AG09319 (cell line): ENCODE measurements around the gene PRKCB.

ENCODE experiments used
- DNase-seq: peaks from one replicate; pipeline ENCODE4 v3.0.0-alpha.2; 2010; ENCODE audit warnings: low read depth; ENCODE audit errors: extremely low read depth
- TF ChIP-seq, protein P1 (sequence below): IDR thresholded peaks from 2 replicates; pipeline ENCODE4 v1.5.1; 2011; ENCODE audit warnings: low read depth, mild to moderate bottlenecking, inconsistent platforms, low read length, moderate library complexity

PRKCB gene

DNA sequence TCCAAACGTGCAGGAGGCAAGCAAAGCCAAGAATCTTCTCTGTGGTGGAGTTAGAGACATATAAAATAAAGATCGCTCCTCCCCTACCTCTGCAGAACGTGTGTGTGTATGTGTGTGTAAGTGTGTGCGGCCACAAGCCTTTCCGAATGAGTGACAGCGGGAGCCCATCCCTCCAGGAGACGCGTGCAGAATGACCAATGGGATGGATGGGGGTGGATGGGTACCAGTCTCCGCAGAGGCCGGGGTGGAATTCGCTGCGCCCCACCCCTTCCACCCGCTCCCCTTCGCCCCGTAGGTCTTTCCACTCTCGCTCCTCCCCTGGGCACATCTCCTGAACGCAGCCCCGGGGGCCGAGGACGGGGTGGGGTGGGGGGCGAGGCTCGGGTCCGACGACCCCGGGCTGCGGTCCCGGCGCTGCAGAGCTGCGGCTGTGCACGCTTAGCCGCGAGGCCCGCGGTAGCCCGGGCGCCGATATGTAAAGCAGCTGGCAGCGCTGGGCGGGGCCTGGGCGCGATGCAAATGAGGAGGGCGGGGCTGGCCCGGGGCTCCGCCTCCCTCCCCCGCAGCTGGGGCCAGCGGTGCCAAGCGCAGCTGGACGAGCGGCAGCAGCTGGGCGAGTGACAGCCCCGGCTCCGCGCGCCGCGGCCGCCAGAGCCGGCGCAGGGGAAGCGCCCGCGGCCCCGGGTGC is at the start of gene PRKCB:
Gene PRKCB, plus strand, starts transcription at position 594 of the 688 bp plus-strand sequence.
- DNase-seq, result no peak
- TF ChIP-seq, protein P1, sequence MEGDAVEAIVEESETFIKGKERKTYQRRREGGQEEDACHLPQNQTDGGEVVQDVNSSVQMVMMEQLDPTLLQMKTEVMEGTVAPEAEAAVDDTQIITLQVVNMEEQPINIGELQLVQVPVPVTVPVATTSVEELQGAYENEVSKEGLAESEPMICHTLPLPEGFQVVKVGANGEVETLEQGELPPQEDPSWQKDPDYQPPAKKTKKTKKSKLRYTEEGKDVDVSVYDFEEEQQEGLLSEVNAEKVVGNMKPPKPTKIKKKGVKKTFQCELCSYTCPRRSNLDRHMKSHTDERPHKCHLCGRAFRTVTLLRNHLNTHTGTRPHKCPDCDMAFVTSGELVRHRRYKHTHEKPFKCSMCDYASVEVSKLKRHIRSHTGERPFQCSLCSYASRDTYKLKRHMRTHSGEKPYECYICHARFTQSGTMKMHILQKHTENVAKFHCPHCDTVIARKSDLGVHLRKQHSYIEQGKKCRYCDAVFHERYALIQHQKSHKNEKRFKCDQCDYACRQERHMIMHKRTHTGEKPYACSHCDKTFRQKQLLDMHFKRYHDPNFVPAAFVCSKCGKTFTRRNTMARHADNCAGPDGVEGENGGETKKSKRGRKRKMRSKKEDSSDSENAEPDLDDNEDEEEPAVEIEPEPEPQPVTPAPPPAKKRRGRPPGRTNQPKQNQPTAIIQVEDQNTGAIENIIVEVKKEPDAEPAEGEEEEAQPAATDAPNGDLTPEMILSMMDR, result no peak

DNA sequence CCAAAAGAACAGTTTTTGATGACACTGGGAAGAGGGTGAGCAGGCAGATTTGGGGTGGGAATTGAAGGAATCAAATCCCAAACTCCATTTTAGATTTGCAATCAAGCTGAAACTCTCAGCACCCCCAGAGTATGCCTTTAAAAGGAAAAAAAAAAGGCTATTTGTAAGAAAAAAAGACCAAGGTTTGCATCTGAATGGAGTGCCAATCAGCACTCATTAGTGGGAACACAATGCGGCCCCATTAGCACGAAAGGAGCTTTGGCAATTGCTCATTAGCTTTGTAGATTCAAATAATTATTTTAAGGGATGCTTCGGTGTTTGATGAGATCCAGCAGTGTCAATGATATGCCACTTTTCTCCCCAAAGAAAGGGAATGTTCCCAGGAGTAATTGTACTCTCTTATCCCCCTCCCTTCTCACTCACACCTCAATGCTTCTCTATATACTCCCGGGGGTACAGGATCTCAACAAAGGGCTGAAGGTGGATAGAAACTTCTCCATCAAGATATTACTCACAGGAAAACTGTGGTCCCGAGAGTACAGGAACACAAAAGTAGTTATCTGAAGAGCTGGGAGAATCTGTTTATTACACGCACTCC is 48.7 kb upstream of the PRKCB start:
- DNase-seq, result no peak
- TF ChIP-seq, protein P1, result no peak

DNA sequence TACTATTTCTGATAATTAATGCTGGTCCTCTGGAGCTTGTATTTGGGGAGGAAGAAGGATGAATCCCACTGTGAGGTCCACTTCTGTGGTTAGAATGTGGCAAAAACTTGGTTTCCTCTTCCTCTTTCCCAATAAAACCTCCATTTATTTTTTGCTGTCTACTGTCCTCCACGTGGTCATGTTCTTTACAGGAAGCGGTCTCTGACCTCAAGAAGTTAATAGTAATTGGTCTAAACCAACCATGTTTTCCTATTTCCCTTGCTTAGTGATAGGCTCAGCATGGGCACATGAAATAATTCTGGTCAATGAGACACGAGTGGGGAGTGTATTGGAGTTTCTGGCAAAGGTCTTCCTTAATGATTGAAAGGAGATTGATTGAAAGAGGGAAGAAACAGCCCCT is 47.1 kb upstream of the PRKCB start:
- TF ChIP-seq, protein P1, result no peak

DNA sequence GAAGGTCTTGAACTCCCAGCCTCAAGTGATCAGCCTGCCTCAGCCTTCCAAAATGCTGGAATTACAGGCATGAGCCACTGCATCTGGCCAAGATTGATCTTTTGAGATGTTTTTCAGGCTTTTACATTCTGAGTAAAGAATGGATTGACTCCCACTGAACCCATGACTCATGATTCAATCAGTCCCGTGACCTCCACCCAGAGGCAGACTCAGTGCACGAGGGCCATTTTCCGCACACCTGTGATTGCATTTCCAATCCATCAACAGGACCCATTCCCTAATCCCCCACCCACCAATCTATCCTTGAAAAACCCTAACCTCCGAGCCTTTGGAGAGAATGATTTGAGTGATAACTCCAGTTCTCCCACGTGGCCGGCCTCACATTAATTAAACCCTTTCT is 40.4 kb upstream of the PRKCB start:
- TF ChIP-seq, protein P1, result no peak
- DNase-seq, result no peak

More for the DNA sequence above, 47.1 kb upstream of the PRKCB start:
- DNase-seq, result no peak

DNA sequence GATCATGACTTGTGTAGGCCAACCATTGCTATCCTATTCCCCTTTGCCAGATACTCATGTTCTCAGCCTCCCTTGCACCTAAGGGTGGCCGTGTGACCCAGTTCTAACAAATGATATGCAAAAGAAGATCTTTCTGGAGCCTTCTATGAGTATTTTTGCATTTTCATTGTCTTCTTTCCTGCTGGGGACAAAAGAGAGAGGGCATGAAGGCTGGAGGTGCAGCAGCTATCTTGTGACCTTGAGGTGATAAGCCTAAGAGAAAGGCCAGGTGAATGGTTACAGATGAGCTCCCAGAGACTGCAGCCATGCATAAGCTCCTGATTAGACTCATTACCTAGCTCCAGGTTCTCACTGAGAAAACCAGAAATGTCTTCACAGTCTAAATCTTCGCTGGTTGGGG is 38.8 kb upstream of the PRKCB start:
- TF ChIP-seq, protein P1, result no peak
- no peak for DNase-seq

DNA sequence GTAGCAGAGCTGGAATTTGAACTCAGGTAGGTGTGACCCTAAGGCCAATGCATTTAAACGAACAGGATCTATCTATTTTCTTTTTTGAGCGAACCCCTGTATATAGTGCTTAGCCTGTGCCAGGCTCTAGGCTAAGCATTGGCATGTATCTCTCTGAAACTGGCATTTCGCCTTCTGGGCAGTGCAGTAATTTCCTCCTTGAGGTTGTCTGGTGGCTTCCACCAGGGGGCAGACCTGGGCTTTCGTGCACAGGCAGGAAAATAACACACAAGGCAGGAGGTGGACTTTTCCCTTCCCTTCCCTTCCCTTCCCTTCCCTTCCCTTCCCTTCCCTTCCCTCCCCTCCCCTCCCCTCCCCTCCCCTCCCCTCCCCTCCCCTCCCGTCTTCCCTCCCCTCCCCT is 34.4 kb upstream of the PRKCB start:
- TF ChIP-seq, protein P1, result peak; percentile 71

DNA sequence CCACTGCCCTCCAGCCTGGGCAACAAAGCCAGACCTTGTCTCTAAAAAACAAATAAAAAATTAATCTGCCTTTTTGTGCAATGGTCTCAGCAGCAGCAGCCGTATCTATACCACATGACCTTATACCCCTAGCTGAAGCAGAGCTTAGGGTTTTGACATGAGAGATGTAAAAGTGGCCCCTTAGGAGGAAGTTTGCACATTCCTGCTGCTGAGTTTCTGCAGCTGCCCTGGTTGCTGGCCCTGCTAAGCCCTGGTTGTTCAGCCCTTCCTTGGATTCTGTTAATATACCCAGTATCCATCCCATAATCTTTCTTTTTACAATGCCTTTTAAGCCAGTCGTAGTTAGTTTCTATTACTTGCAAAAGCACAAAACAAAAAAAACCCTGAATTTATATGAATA is 33.0 kb upstream of the PRKCB start:
- TF ChIP-seq, protein P1, result no peak
- no peak for DNase-seq

More for the DNA sequence above, 34.4 kb upstream of the PRKCB start:
- DNase-seq, result peak; percentile 18
